HG02885 (cell line): Measurements from ENCODE around the gene NFKBIL1.
"Not testable (repeated sequence)": the region's sequence is repeated elsewhere in the genome, so short reads cannot be mapped to it uniquely, and the experiment has no call there.

ENCODE experiments used
- ATAC-seq: cut with Tn5 transposase; IDR thresholded peaks from one replicate; pipeline ENCODE4 v1.9.1; 2021; ENCODE audit warnings: mild to moderate bottlenecking; ENCODE audit not compliant: unreplicated experiment, poor library complexity

Gene NFKBIL1

DNA sequence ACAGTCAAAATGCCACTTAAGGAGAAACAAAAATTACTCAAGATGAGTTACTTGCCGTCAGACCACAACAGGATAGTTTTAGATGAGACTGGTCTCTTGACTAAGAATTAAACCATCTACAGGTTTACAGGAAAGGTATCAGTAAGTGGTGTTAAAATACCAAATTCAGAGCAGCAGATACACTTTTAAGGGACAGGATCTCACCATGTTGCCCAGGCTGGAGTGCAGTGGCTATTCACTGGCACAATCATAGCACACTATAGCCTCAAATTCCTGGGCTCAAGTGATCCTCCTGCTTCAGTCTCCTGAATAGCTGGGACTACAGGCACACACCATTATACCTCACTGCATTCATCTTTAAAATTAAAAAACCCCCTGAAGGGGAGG lies 14.0 kb upstream of the NFKBIL1 start:
- ATAC-seq: no peak

DNA sequence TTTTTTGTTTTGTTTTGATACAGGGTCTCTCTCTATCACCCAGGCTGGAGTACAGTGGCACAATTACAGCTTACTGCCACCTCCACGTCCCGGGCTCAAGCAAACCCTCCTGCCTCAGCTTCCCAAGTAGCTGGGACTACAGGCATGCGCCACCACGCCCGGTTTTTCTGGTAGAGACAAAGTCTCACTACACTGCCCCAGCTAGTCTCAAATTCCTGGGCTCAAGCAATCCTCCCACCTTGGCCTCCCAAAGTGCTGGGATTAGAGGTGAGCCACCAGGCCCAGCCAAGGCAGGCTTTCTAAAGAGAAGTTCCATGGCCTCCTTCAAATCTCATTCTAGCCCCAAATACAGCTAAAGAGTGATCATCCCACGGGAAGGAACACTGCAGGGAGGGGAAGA lies 13.4 kb upstream of the NFKBIL1 start:
- ATAC-seq: no peak

DNA sequence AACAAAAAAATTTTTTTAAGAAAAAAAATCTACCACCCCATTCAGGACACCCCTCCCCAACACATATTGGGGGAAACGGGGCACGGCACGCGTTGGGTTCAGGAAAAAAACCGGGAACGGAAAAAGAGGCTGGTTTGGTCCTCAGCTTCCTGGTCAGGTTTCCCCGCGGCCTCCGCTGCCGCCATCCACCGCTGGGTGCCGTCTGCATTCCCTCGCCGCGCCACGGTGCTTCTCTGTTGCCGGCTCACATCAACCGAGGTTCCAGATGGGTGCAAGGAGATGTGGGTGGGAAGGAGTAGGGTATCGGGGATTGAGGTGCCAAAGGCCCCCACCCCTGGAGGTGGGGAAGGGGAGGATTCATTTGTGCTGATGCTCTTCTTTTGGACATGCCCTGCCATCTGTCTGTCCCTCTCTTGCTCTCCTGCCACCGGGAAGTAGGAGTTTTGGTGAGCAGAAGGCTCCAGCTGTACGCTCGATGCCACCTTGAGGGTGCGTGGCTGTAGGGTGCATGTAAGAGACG lies 12.8 kb upstream of the NFKBIL1 start:
- no peak for ATAC-seq

DNA sequence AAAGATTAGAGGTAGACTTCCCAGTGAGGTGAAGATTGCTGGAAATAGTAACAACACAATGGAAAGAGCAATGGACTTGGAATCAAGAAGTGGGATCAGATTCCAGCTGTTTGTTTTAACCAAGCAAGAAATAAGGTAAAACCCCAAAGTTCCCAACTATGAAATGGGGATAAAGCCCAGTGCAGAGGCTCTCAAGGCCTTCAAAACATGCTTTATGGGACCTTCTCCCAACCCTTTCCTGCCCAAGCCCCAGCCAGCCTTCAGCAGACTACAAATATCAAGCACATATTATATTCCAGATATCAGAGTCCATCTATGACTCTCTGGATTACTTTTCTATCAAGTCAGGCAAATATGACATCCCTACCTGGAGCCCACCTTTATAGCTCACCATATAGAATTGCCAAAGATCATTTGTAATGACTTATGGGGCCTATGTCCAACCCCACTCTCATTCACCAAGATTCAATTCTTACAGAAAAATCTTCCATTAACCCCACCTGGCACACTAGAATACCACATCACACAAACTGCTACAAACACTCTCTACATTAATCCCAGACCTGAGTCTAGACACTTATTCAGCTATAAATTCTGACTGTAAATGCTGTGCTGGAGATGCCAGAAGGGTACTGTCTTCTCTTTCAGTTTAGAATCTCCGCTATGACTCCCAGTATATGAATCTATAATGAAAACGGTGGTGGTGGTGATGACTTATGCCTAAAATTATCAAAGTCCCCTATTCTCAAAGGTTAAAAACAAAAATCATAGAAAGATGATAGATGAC lies 11.7 kb upstream of the NFKBIL1 start:
- ATAC-seq: no peak

DNA sequence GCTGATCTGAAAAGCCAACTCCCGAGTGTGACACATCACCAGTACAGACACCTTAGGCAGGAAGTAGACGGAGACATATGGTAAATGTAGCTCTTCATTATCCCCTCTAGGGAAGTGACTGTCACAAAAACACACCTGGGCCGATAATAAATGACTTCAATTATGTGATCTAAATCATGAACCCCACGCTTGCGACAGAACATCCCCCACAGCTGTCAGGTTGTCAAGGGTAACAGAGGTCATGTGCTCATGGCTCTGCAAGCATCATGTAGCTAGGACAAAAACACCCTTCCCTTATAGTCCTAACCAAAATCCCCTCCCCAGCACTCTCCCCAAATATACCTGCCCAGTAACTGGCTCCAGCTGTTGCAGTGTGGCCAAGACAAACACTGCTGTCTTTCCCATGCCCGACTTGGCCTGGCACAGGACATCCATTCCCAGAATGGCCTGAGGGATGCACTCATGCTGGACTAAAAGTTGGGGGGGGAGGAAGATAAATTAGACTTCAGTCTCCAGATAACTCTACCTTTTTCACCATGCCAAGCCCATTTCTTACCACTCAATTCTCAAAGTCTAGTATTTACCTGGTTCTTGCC lies 8.5 kb upstream of the NFKBIL1 start:
- no peak for ATAC-seq

DNA sequence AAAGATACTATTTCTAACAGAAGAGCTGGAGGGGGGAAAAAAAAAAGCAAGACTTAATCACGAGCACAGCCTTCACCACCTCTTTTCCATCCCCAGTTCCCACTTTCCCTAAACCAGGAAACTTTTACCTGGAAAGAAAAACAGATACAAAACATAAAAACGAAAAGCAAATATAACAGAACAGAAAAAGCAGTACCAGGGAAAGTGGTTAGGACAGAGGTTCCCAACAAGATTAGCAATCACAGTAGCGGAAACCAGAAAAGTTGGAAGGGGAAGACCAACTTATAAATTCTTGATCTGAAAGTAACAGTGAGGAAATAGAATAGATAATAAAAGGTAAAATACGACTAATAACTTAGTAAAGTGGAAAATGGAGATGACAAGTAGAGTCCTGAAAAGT lies 6.8 kb upstream of the NFKBIL1 start:
- ATAC-seq: no peak

DNA sequence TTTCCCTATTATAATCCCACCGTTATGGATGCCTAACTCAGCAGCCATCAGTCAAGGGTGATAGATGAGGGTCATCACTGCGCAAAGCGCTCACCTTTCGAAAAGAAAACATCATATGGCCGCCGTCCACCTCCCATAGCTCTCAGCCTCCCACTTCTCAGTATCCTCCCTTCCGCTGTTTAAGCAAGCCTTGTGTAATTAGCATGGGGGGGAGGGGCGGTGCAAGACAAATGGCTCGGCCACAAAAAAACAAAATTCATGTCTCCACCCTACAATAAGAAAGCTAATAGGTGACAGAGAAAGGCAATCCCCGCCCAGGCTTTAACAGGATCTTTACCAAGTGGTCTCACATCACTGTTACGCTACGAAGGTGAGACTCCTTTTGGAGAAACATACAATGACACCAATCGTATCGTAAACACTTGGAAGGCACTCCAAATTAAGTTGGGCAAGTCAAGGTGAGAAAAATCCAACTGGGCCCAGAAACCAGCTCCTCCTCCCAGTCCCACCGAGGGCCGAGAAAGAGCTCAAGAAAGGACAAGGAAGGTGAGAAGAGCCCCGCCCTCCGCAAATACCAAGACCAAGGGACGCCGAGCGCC lies 6.2 kb upstream of the NFKBIL1 start:
- ATAC-seq: peak; percentile 26

DNA sequence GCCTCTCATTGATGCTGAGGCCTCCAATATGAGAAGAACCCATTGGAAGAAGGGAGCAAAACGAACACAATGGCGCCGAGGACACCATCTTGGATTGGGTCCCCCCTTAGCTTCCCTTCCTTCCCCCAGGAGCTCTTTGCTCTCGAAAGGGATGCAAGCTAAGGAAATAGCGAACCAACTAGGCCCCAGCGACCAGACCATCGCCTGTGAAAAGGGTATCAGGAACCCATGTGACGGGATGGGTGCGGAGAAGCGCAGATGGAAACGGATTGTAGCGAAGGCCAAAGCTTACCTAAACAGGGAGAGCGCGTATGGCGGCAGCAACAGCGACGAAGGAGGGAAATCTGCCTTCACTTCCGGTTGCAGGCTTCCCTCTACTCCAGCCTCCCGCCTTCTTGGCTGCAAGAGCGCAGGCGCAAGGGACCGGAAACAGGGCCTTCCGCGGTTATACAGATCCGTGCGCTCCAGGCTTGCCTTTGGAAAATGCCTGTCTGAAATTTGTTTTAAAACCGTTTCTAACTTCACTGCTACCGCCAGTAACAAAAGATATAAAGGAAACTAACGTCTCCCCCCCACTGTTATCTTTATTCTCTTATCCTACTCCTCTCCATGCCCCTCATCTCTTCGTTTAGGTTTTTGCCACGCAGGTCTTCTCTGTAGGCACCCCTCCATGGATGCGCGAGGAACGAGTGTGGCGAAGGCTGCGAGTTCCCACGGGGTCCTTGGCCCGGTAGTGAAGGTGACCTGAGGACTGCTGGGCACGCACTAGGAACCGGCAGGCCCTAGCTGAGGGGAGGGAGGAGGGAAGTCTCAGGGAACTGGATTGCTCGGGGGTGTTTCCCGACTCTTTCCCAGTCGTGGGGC lies 5.5 kb upstream of the NFKBIL1 start, which contains the start of gene DDX39B:
DDX39B (minus strand) TSS at position 346 of the 864 bp plus-strand sequence. CDS start 1,471 bp downstream, outside the sequence.
- ATAC-seq: peak; percentile 75

DNA sequence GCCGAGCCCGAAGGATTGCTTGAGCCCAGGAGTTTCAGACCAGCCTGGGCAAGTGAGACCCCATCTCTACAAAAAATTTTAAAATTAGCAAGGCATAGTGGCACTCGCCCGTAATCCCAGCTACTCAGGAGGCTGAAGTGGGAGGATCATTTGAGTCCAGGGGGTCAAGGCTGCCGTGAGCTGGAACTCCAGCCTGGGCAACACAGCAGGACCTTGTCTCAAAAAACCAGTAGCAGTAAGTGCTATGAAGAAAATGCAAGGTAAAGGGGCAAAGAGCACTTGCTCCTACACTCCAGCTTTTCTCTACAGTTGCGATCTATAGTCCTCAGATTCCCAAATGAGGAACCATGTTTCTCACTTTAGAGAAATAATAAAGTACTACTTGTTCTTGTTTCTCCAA lies 3.8 kb upstream of the NFKBIL1 start:
- no peak for ATAC-seq

DNA sequence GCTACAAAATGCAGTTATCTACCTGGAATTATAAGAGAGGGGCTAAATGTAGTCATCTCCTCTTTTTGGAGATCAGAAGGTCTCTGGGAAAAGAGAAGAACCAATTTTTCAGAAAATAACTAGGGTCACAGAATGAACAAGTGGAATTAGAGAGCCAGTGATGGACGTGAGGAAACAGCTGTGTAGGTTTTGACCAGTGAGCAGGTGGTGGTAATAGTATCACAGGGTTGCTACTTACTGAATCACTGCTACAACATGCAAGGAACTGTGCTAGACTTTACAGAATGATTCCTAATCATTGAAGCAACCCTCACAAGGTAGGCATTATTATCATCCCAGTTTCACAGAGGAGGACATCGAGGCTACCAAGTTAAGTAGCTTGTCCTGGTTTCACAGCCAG lies 2.7 kb upstream of the NFKBIL1 start:
- ATAC-seq: no peak

DNA sequence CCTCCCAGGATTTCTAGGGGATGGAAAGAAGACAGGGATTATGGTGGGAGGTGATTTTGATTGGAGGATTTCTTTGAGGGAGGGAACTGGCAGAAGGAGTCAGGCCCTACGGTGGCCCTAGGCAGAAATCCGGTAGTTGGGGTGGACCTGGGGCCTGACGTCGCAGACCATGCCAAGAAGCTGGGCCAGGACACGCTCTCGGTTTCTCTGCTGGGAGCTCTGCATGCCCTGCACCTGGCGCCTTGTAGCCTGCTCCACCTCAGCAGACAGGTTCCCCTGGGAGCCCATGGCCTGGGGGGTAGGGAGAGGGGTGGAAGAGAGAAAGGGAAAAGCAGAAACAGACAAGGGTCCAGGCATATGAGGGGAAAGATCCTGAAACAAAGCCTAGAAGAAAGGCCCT lies 2.1 kb upstream of the NFKBIL1 start:
- ATAC-seq: no peak

DNA sequence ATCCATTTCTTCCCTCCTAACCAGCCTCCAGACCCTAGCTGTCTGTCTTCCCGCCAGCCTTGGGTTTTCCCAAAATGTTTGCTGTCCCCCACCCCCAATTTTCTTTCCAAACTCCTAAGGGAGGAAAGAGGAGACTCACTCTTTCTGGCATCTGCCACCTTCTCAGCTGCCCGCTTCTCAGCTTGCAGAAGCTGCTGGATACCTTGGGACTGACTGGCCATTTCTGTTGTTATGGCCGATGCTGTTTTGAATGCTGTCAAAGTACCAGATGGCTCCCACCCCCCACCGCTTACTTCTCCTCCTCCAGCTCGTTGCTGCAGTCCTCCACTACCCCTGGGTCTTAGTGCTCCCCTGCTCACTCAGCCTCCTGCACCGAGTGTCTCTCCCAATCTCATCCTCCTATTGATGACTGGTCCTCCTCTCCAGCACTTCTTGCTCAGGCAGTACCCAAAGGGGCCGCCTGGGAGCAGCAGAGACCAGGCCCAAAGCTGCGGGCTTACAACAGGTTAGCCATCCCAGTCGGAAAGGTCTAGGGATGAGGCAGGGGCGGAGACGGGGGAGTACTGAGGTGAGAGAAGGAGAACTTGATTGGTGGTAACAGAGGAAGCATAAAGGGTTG lies 960 bp upstream of the NFKBIL1 start, which contains the start of gene ATP6V1G2:
ATP6V1G2 (minus strand) TSS at position 270 of the 619 bp plus-strand sequence; CDS start at position 221, 49 bp downstream.
- peak; percentile 54 for ATAC-seq

DNA sequence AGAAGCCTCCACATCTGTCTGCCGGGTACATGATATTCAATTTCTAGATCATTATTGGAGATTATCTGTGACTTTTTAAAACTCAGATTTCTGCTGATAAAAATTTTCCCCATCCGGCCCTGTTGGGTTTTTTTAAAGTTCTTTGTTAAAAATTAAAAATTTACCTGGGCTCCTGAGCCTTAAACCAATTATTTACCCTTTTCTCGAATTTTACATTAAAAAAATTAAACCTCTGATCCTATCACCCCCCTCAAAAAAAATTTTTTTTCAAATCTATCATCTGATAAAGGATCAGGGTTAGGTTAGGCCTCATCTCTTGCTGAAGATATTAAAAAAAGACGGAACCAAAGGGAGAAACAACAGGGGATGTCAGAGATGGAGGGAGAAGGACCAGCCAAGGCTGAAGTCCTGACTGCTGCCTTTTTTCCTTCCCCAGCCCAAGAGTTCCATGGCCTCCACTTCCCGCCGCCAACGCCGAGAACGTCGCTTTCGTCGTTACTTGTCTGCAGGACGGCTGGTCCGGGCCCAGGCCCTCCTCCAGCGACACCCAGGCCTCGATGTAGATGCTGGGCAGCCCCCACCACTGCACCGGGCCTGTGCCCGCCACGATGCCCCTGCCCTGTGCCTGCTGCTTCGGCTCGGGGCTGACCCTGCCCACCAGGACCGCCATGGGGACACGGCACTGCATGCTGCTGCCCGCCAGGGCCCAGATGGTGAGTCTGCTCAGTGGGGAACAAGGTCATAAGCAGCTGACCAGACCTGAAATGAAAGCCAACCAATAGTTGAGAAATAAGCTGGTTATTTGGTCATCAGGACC lies 527 bp downstream of the NFKBIL1 start:
- no peak for ATAC-seq

DNA sequence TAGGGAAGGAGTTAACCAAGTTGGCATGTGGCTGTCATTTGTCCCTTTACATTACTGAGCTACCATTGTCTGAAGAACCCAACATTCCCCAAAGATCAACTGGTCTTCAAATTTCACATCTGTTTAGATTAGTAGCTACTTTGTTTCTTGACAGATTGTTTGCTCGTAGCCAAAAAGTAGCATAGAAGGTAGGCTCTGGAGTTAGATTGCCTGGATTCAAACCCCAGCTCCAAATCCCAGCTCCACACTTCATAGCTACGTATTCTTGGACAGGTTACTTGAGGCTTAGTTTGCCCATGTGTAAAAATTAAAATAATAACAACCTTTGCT lies 1.1 kb downstream of the NFKBIL1 start:
- no peak for ATAC-seq

DNA sequence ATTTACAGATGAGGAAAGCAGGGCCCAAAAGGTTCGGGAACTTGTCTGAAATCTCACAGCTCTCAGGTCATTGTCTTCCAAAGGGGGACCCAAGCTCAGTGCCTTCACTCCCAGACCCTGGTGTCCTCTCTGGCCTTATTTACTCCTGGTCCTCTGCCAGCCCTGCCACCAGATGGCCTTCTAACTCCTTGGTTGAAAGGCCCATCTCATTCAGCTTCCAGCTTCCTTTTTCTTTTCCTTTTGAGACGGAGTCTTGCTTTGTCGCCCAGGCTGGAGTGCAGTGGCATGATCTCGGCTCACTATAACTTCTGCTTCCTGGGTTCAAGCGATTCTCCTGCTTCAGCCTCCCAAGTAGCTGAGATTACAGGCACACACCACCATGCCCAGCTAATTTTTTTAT lies 4.0 kb downstream of the NFKBIL1 start:
- ATAC-seq: not testable (repeated sequence)

DNA sequence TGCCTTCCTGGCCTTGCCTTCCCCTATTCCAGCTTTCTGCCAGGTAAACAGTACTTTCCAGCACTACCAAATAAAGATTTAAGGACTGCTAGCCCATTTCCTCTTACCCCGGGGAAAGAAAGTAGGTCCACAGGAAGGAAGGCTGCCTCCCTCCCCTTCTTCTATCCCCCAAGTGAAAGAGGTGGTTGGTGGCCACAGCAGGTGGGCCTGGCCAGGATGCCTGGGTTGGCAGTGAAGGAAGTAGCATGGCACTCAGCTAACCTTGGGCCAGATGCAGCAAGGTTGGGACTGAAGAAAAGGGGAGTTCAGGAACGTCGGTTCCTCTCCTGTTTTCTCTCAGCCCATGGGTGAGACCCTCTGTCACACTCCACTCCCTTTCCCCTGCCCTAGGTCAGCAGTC lies 8.9 kb downstream of the NFKBIL1 start:
- ATAC-seq: no peak

DNA sequence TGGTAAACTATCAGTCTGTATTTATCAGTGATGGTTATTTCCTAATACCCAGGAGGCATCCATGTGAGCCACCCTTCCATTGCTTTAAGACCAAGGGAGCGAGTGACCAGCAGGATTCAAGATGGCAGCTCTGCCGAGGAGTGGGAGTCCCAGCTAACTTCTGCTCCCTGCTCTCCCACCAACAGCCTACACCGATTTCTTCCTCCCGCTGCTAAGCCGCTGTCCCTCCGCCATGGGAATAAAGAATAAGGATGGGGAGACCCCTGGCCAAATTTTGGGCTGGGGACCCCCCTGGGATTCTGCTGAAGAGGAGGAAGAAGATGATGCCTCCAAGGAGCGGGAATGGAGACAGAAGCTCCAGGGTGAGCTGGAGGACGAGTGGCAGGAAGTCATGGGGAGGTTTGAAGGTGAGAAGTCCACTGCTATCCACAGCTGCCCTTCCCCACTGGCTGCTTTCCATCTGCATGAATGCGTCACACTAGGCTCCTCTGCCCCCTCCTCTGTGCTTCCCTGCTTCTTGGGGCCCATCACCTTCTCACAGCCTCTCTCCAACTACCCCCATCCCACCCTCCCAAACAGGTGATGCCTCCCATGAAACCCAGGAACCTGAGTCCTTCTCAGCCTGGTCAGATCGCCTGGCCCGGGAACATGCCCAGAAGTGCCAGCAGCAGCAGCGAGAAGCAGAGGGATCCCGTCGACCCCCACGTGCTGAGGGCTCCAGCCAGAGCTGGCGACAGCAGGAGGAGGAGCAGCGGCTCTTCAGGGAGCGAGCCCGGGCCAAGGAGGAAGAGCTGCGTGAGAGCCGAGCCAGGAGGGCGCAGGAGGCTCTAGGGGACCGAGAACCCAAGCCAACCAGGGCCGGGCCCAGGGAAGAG lies 10.3 kb downstream of the NFKBIL1 start:
- ATAC-seq: no peak

DNA sequence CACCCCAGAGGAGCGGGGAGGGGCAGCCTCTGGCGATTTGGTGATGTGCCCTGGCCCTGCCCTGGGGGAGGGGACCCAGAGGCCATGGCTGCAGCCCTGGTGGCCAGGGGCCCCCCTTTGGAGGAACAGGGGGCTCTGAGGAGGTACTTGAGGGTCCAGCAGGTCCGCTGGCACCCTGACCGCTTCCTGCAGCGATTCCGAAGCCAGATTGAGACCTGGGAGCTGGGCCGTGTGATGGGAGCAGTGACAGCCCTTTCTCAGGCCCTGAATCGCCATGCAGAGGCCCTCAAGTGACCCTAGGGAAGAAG lies 10.9 kb downstream of the NFKBIL1 start:
- no peak for ATAC-seq
